ENCODE results near the gene DISP3.

DNA sequence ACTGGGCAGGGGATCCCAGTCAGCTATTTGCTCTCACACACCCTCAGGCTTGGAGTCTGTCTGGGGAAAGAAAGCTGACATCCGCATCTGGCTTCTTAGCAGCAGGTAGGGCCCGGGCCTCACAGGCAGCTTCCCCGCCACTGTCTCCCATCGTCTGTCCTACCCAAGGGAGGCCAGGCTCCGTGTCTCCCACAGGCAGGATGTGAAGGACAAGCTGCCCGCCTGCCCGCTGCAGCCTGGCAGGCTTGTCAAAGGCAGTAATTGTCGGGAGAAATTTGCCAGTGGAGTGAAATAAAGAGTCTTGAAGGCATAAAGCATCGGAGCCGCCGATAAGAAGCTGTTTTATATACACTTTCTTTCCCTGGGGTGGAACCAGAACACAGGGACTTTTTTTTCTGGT is 44.0 kb upstream of the DISP3 start:
- TF ChIP-seq, protein P1, sequence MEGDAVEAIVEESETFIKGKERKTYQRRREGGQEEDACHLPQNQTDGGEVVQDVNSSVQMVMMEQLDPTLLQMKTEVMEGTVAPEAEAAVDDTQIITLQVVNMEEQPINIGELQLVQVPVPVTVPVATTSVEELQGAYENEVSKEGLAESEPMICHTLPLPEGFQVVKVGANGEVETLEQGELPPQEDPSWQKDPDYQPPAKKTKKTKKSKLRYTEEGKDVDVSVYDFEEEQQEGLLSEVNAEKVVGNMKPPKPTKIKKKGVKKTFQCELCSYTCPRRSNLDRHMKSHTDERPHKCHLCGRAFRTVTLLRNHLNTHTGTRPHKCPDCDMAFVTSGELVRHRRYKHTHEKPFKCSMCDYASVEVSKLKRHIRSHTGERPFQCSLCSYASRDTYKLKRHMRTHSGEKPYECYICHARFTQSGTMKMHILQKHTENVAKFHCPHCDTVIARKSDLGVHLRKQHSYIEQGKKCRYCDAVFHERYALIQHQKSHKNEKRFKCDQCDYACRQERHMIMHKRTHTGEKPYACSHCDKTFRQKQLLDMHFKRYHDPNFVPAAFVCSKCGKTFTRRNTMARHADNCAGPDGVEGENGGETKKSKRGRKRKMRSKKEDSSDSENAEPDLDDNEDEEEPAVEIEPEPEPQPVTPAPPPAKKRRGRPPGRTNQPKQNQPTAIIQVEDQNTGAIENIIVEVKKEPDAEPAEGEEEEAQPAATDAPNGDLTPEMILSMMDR (conservative IDR thresholded peaks at IDR 0.05; ENCODE audit: low read length) = no peak
- no peak for TF ChIP-seq EZH2phosphoT487 (IDR thresholded peaks at IDR 0.05; ENCODE audit: borderline replicate concordance, low read depth, low read length)
